ENCODE measurements around the gene PGA4.
A peak's percentile ranks its signal among the peaks of the same experiment; 100 is the strongest.
"Not testable (repeated sequence)": the region's sequence is repeated elsewhere in the genome, so short reads cannot be mapped to it uniquely, and the experiment has no call there.

Gene PGA4

GRCh38 chr11:61252332-61252731 is 30.2 kb downstream of the PGA4 start:
- not testable (repeated sequence) for DNase-seq

DNA sequence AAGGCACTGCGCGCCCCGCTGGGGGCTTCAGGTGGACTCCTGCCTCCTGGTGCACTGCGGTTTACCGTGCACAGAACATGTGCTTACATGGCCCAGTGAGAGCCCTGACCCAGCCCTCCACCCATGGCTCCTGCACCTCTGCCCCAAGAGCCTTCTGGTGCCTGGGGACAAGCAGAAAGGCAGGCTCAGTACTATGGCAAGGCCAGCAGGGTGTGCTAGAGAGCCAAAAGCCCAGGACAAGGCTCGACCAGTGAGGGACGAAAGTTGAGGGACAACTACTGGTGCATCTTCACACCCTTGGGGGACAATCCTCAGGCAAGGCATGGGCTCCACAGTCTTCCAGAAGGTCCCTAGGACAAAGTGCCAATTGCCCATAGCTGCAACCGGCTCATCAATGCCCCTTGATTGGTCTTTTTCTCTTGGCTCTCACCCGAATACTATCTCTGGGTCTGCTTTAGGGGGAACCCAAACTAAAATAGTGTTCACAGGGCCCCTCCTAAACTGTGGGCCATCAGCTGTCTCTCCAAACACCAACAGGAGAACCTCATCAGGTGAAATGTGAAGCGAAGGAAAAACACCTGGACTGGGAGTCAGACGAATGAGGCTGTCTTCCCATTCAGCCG is 32.4 kb downstream of the PGA4 start:
- DNase-seq: peak; percentile 43

GRCh38 chr11:61256710-61257482 is 34.7 kb downstream of the PGA4 start:
- DNase-seq: no peak

GRCh38 chr11:61258546-61258945 is 36.4 kb downstream of the PGA4 start:
- no peak for DNase-seq

DNA sequence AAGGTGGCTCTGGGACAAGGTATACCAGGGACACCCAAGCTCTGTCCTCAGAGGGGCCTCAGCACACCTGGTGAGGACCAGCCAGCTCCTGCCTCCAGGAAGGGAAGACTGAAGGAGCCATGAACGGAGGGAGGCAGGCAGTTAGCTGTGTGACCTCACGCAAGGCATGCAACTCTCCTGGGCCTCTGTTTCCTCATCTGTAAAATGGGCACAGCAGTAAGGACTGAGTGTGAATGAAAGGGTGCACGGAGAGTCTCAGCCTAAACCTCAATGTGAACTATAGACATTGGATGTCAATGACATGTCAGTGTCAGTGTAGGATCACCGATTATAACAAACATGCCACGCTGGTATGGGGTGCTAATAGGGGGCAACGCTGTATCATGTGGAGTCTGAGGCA is 37.2 kb downstream of the PGA4 start:
- DNase-seq: no peak

GRCh38 chr11:61264371-61264770 is 42.2 kb downstream of the PGA4 start:
- no peak for DNase-seq

DNA sequence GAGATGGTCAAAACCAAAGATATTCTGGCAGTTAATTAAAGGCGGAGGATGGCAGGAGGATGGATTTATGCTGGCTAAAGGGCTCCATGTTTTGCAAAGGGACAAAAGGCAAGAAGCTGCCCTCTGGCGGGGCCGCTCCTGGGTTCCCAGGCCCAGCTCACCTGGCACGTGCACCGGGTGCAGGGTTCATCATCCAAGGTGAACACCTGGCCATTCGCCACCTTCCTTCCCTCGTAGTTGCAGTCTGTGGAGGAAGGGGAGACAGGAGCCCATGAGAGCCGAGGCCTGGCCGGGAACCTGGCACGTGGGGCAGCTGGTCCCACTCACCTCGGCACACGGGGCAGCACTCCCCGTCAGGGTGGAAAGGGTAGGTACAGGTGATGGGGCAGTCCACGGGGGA is 42.6 kb downstream of the PGA4 start:
- DNase-seq: no peak

GRCh38 chr11:61265357-61265756 is 43.2 kb downstream of the PGA4 start:
- DNase-seq: no peak

- no peak for DNase-seq
Observed at GRCh38 chr11:61266602-61267001, 44.5 kb downstream of the PGA4 start.

GRCh38 chr11:61267437-61267841 is 45.3 kb downstream of the PGA4 start:
- no peak for DNase-seq

- no peak for DNase-seq
Observed at GRCh38 chr11:61268588-61269250, 46.6 kb downstream of the PGA4 start.

DNA sequence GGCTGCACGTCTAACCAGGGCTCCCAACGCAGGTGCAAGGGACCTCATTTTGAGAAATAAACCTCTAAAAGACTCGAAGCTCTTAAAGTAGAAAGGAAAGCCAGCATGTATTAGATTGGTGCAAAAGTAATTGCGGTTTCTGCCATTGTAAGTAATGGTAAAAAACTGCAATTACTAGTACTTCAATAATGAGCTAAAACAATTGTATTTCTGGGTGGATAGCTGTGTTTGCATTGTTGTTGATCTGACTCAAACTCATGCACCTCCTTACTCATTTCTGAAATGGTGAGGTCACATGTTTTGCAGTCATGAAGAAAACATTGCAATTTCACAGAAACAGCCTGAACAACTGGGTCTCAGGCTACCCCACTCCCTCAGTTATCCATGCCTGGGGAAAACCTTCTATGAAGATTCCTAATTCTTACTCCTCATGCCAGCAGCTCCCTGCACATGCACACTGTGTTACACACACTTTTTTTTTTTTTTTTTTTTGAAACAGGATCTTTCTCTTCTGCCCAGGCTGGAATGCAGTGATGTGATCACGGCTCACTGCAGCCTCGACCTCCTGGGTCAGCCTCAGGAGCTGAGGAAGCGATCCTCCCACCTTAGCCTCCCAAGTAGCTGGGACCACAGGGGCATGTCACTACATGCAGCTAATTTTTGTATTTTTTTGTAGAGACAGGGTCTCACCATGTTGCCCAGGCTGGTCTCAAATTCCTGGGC is 48.4 kb downstream of the PGA4 start:
- no peak for DNase-seq

- DNase-seq: no peak
Observed at GRCh38 chr11:61272731-61273130, 50.6 kb downstream of the PGA4 start.

GRCh38 chr11:61273178-61274078 is 51.3 kb downstream of the PGA4 start:
- DNase-seq: no peak

- no peak for DNase-seq
Observed at GRCh38 chr11:61274084-61274483, 51.9 kb downstream of the PGA4 start.

GRCh38 chr11:61275191-61275590 is 53.0 kb downstream of the PGA4 start:
- no peak for DNase-seq

GRCh38 chr11:61277186-61278000 is 55.2 kb downstream of the PGA4 start:
- no peak for DNase-seq

GRCh38 chr11:61278001-61278470 is 55.9 kb downstream of the PGA4 start:
- DNase-seq: no peak

DNA sequence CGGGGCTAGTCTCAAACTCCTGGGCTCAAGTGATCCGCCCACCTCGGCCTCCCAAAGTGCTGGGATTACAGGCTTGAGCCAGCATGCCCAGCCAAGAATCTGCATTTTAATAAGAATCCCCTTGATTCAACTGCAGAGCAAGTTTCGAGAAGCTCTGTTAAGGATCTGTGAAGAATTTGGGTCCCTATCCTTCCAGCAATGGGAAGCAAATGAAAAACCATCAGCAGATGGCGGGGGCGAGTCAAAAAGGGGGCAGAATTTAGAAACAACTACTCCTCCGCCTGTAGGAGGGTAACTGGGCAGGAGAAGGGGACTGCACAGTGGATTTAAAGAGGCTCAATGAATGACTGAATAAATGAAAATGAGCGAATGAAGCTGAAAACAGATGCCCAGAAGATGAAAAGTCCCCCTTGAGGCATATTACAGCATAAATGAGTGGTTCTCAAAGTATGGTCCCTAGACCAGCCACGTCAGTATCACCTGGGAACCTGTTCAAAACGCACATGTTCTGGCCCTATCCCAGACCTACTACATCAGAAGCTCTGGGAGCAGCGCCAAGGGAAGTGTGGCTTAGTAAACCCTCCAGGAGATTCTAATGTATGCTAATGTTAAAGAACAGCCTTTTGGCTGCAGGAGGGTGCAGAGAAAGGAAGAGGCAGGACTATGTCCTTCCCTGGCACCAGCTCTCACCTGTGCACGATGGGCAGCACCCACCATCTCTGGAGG is 58.0 kb downstream of the PGA4 start:
- no peak for DNase-seq

GRCh38 chr11:61280883-61281580 is 58.9 kb downstream of the PGA4 start:
- no peak for DNase-seq
